Stimulated activated CD4-positive, alpha-beta T cell treated with anti-CD3 and anti-CD28 coated beads, Interleukin-2, amount 100 ng/mL, for 48 hours (primary cell): ENCODE results near the gene UPK3B.
"Not testable (repeated sequence)": the region's sequence is repeated elsewhere in the genome, so short reads cannot be mapped to it uniquely, and the experiment has no call there.

Experiments used
- DNase-seq, 2 donors: peaks; one replicate each; pipeline ENCODE4 v3.0.0-alpha.2; 2020

The UPK3B gene

GRCh38 chr7:76495717-76496116 is 14.6 kb upstream of the UPK3B start:
- not testable (repeated sequence) for DNase-seq

GRCh38 chr7:76497918-76498582 is 12.3 kb upstream of the UPK3B start:
- not testable (repeated sequence) for DNase-seq

GRCh38 chr7:76498583-76499200 is 11.7 kb upstream of the UPK3B start:
- not testable (repeated sequence) for DNase-seq

- DNase-seq = not testable (repeated sequence)
Measured at GRCh38 chr7:76499201-76499923, 11.0 kb upstream of the UPK3B start.

GRCh38 chr7:76499924-76500241 is 10.5 kb upstream of the UPK3B start:
- not testable (repeated sequence) for DNase-seq

- DNase-seq = not testable (repeated sequence)
Measured at GRCh38 chr7:76502224-76502623, 8.1 kb upstream of the UPK3B start.

GRCh38 chr7:76502836-76503235 is 7.5 kb upstream of the UPK3B start:
- DNase-seq = not testable (repeated sequence)

GRCh38 chr7:76503244-76503643 is 7.1 kb upstream of the UPK3B start:
- DNase-seq = not testable (repeated sequence)

GRCh38 chr7:76504351-76505167 is 5.8 kb upstream of the UPK3B start:
- not testable (repeated sequence) for DNase-seq

- DNase-seq = no peak
Measured at GRCh38 chr7:76505168-76506080, 4.9 kb upstream of the UPK3B start.

GRCh38 chr7:76506081-76506440 is 4.3 kb upstream of the UPK3B start:
- no peak for DNase-seq

- DNase-seq = not testable (repeated sequence)
Measured at GRCh38 chr7:76506643-76507042, 3.7 kb upstream of the UPK3B start.

GRCh38 chr7:76507723-76508406 is 2.5 kb upstream of the UPK3B start:
- DNase-seq = no peak

- DNase-seq = not testable (repeated sequence)
Measured at GRCh38 chr7:76511200-76511910, 1.0 kb downstream of the UPK3B start.

- DNase-seq = not testable (repeated sequence)
Measured at GRCh38 chr7:76511911-76512885, 1.8 kb downstream of the UPK3B start.

GRCh38 chr7:76512941-76513816 is 2.8 kb downstream of the UPK3B start:
- DNase-seq = no peak

GRCh38 chr7:76513817-76514799 is 3.8 kb downstream of the UPK3B start:
- no peak for DNase-seq
